H1 (cell line): ENCODE results near the gene TMTC4. TPM values are rescaled to one million over a fixed set of nuclear protein-coding genes. Genes with fewer than 3 reads are reported as not detected.

ENCODE experiments used
- CTCF ChIA-PET: fragments of 300-600 bp; sonication (Branson Sonifier 250); formaldehyde crosslinking; loops from one replicate; lab custom pipeline; 2021; ENCODE audit not compliant: partially characterized antibody; lab: Charles Lee
- POLR2A ChIA-PET: fragments of 300-600 bp; sonication (Branson Sonifier 250); formaldehyde crosslinking; loops from one replicate; lab custom pipeline; 2021; ENCODE audit warnings: inconsistent platforms; ENCODE audit not compliant: partially characterized antibody; lab: Charles Lee
- DNase-seq, 2 experiments: peaks; one replicate each; pipeline versions ENCODE4 v3.0.0 to v3.0.0-alpha.2; 2010 to 2022; ENCODE audit warnings: low spot score in 2 of 2, low read depth in 1 of 2, mixed read lengths in 1 of 2
- FAIRE-seq: peaks from 2 replicates; lab custom pipeline; 2011; peaks lifted over from hg19 to GRCh38; lab: Jason Lieb, UNC
- H2AFZ ChIP-seq: 2 replicates; pipeline ENCODE4 v1.8.1; 2012; ENCODE audit warnings: low read length, inconsistent platforms
- H2AK5ac ChIP-seq: 2 replicates; pipeline ENCODE4 v1.6.1; 2013; ENCODE audit warnings: low read depth, low read length
- H2BK120ac ChIP-seq: replicated peaks from 2 replicates; pipeline ENCODE3; 2013; ENCODE audit warnings: low read depth, low read length, inconsistent platforms
- H2BK12ac ChIP-seq: 2 replicates; pipeline ENCODE4 v1.6.1; 2013; ENCODE audit warnings: low read depth, low read length
- H2BK15ac ChIP-seq: 2 replicates; pipeline ENCODE4 v1.6.1; 2013; ENCODE audit warnings: low read length
- H2BK20ac ChIP-seq: 2 replicates; pipeline ENCODE4 v1.6.1; 2013; ENCODE audit warnings: low read length
- H2BK5ac ChIP-seq: 2 replicates; pipeline ENCODE4 v1.6.1; 2013; ENCODE audit warnings: low read depth, low read length
- H3K14ac ChIP-seq: 2 replicates; pipeline ENCODE4 v1.6.1; 2013; ENCODE audit warnings: inconsistent platforms; ENCODE audit not compliant: insufficient read length
- H3K18ac ChIP-seq: 2 replicates; pipeline ENCODE4 v1.6.1; 2013; ENCODE audit warnings: low read length; ENCODE audit errors: extremely low read depth
- H3K23ac ChIP-seq: 2 replicates; pipeline ENCODE4 v1.6.1; 2013; ENCODE audit warnings: inconsistent platforms; ENCODE audit not compliant: insufficient read length
- H3K23me2 ChIP-seq: 2 replicates; pipeline ENCODE4 v1.6.1; 2013; ENCODE audit warnings: low read depth, low read length
- H3K27ac ChIP-seq: 2 replicates; pipeline ENCODE4 v1.6.1; 2011; ENCODE audit warnings: low read depth, low read length, inconsistent platforms
- H3K27me3 ChIP-seq, 4 experiments: replicated peaks in 1 of 4; 1 replicate in 1 of 4; 2 replicates in 3 of 4; pipeline versions ENCODE4 v1.6.1 to v1.8.1; 2011 to 2013; ENCODE audit warnings: low read length in 3 of 4, mild to moderate bottlenecking in 3 of 4, inconsistent platforms in 2 of 4, mixed read lengths in 2 of 4, moderate library complexity in 1 of 4; ENCODE audit not compliant: control insufficient read depth in 3 of 4, insufficient read depth in 3 of 4; ENCODE audit errors: extremely low read depth in 1 of 4
- H3K36me3 ChIP-seq, 4 experiments: 2 replicates each; pipeline versions ENCODE4 v1.6.1 to v1.8.1; 2011 to 2013; ENCODE audit warnings: mild to moderate bottlenecking in 4 of 4, low read length in 3 of 4, moderate library complexity in 2 of 4, control low read depth in 1 of 4, inconsistent platforms in 1 of 4; ENCODE audit not compliant: insufficient read depth in 4 of 4, control insufficient read depth in 2 of 4
- H3K4ac ChIP-seq: replicated peaks from 2 replicates; pipeline ENCODE3; 2013; ENCODE audit warnings: low read length, low read depth, mixed read lengths, inconsistent platforms; ENCODE audit not compliant: insufficient read length
- H3K4me1 ChIP-seq, 4 experiments: replicated peaks in 1 of 4; 1 replicate in 1 of 4; 2 replicates in 3 of 4; pipeline versions ENCODE4 v1.6.1 to v1.8.1; 2011 to 2013; ENCODE audit warnings: low read length in 3 of 4, inconsistent platforms in 2 of 4, mixed read lengths in 1 of 4; ENCODE audit not compliant: insufficient read depth in 4 of 4, control insufficient read depth in 3 of 4
- H3K4me2 ChIP-seq, 2 experiments: 2 replicates each; pipeline versions ENCODE4 v1.6.1 to v1.8.1; 2011 to 2013; ENCODE audit warnings: low read depth in 2 of 2, low read length in 2 of 2, control low read depth in 1 of 2, inconsistent platforms in 1 of 2, mild to moderate bottlenecking in 1 of 2; ENCODE audit not compliant: insufficient read depth in 1 of 2
- H3K4me3 ChIP-seq, 4 experiments: fragments of 200-600, 300-600 bp in 1 of 4; sonication (generic), shearing (Covaris generic), sonication (Bioruptor Twin) in 1 of 4; 2 replicates each; pipeline versions ENCODE4 v1.5.1 to v1.8.1; 2011 to 2016; ENCODE audit warnings: low read length in 4 of 4, low read depth in 3 of 4, control low read depth in 2 of 4, inconsistent platforms in 2 of 4, mild to moderate bottlenecking in 2 of 4, mixed read lengths in 1 of 4, moderate library complexity in 1 of 4; ENCODE audit not compliant: insufficient read depth in 2 of 4; ENCODE audit errors: extremely low read depth in 1 of 4
- H3K56ac ChIP-seq: replicated peaks from 2 replicates; pipeline ENCODE3; 2013; ENCODE audit warnings: low read depth, mild to moderate bottlenecking, mixed read lengths, low read length, inconsistent platforms; ENCODE audit not compliant: insufficient read length
- H3K79me1 ChIP-seq: 2 replicates; pipeline ENCODE4 v1.6.1; 2013; ENCODE audit warnings: low read depth, low read length, control low read depth
- H3K79me2 ChIP-seq, 2 experiments: 2 replicates each; pipeline versions ENCODE4 v1.6.1 to v1.8.1; 2012 to 2013; ENCODE audit warnings: low read length in 2 of 2, mild to moderate bottlenecking in 2 of 2, inconsistent platforms in 1 of 2; ENCODE audit not compliant: insufficient read depth in 2 of 2, control insufficient read depth in 1 of 2
- H3K9ac ChIP-seq, 4 experiments: replicated peaks in 1 of 4; 1 replicate in 1 of 4; 2 replicates in 3 of 4; pipeline versions ENCODE4 v1.6.1 to v1.8.1; 2011 to 2013; ENCODE audit warnings: low read depth in 3 of 4, low read length in 3 of 4, control low read depth in 2 of 4, mild to moderate bottlenecking in 2 of 4, moderate library complexity in 2 of 4, inconsistent platforms in 1 of 4; ENCODE audit errors: extremely low read depth in 1 of 4
- H3K9me3 ChIP-seq, 2 experiments: 2 replicates each; pipeline versions ENCODE4 v1.6.1 to v1.8.1; 2012 to 2013; ENCODE audit warnings: mild to moderate bottlenecking in 2 of 2, moderate library complexity in 2 of 2, control low read depth in 1 of 2, inconsistent platforms in 1 of 2, low read depth in 1 of 2, low read length in 1 of 2, mixed read lengths in 1 of 2; ENCODE audit not compliant: insufficient read depth in 2 of 2
- H4K20me1 ChIP-seq, 2 experiments: replicated peaks in 1 of 2; 2 replicates each; pipeline versions ENCODE3 to v1.8.1; 2011 to 2013; ENCODE audit warnings: inconsistent platforms in 2 of 2, low read length in 2 of 2, mild to moderate bottlenecking in 1 of 2; ENCODE audit not compliant: insufficient read depth in 2 of 2, control insufficient read depth in 1 of 2
- H4K5ac ChIP-seq: 2 replicates; pipeline ENCODE4 v1.6.1; 2013; ENCODE audit warnings: low read length, low read depth, mixed read lengths, inconsistent platforms; ENCODE audit not compliant: insufficient read length
- H4K8ac ChIP-seq: 2 replicates; pipeline ENCODE4 v1.8.0; 2013; ENCODE audit warnings: mild to moderate bottlenecking, moderate library complexity, low read length, inconsistent platforms; ENCODE audit not compliant: insufficient read depth; ENCODE audit errors: extremely low read depth
- H4K91ac ChIP-seq: replicated peaks from 2 replicates; pipeline ENCODE3; 2013; ENCODE audit warnings: low read length, mixed read lengths, inconsistent platforms; ENCODE audit not compliant: insufficient read length
- ASH2L ChIP-seq: fragments of 200-600, 300-600 bp; sonication (generic); IDR thresholded peaks from one replicate; pipeline ENCODE4 v1.7.1; 2017; ENCODE audit warnings: low read length
- ATF3 ChIP-seq: IDR thresholded peaks from 2 replicates; pipeline ENCODE4 v1.6.1; 2011; ENCODE audit warnings: low read depth, mild to moderate bottlenecking, low read length; ENCODE audit not compliant: insufficient read depth
- BACH1 ChIP-seq: IDR thresholded peaks from 2 replicates; pipeline ENCODE4 v1.6.1; 2012; ENCODE audit warnings: low read length, improper control_type of control experiment
- CBX8 ChIP-seq: fragments of 300-800, 300-1000 bp; sonication (generic); IDR thresholded peaks from 2 replicates; pipeline ENCODE4 v1.7.1; 2016; ENCODE audit warnings: low read depth, low read length, borderline replicate concordance
- CEBPB ChIP-seq: IDR thresholded peaks from 2 replicates; pipeline ENCODE4 v1.6.1; 2012; ENCODE audit warnings: low read depth, low read length
- CREB1 ChIP-seq: IDR thresholded peaks from 2 replicates; pipeline ENCODE4 v1.6.1; 2012; ENCODE audit warnings: inconsistent platforms
- EGR1 ChIP-seq: IDR thresholded peaks from 2 replicates; pipeline ENCODE4 v1.6.1; 2011; ENCODE audit warnings: low read depth, low read length, borderline replicate concordance
- JUN ChIP-seq: IDR thresholded peaks from 2 replicates; pipeline ENCODE4 v1.6.1; 2011; ENCODE audit warnings: low read depth, mild to moderate bottlenecking, improper control_type of control experiment, low read length
- MAX ChIP-seq: IDR thresholded peaks from 2 replicates; pipeline ENCODE4 v1.6.1; 2012; ENCODE audit warnings: inconsistent platforms
- NANOG ChIP-seq: IDR thresholded peaks from 2 replicates; pipeline ENCODE4 v1.6.1; 2011; ENCODE audit warnings: low read length, low read depth, mild to moderate bottlenecking, inconsistent platforms; ENCODE audit not compliant: insufficient read depth, poor library complexity, severe bottlenecking
- SIN3A ChIP-seq, 2 experiments: IDR thresholded peaks in 1 of 2; conservative IDR thresholded peaks in 1 of 2; 2 replicates each; pipeline ENCODE4 v1.6.1; 2011 to 2012; ENCODE audit warnings: low read length in 2 of 2, improper control_type of control experiment in 1 of 2, low read depth in 1 of 2, mild to moderate bottlenecking in 1 of 2
- SP1 ChIP-seq: IDR thresholded peaks from 2 replicates; pipeline ENCODE4 v1.6.1; 2011; ENCODE audit warnings: low read depth, low read length
- SRF ChIP-seq: IDR thresholded peaks from 2 replicates; pipeline ENCODE4 v1.6.1; 2011; ENCODE audit warnings: mild to moderate bottlenecking, low read depth, low read length, moderate library complexity
- SUZ12 ChIP-seq: fragments of 200-600 bp; sonication (generic); IDR thresholded peaks from 2 replicates; pipeline ENCODE4 v1.6.1; 2012; ENCODE audit warnings: mild to moderate bottlenecking, inconsistent platforms, low read length, moderate library complexity, mixed read lengths
- TCF12 ChIP-seq: IDR thresholded peaks from 2 replicates; pipeline ENCODE4 v1.6.1; 2011; ENCODE audit warnings: low read depth, mild to moderate bottlenecking, low read length
- WGBS, 2 experiments: shearing (Covaris generic) in 1 of 2; methylation state at CpG; one replicate each; pipeline versions ENCODE4 v1.1.6 to v1.1.7; 2013 to 2015; ENCODE audit warnings: low lambda C conversion rate in 2 of 2, mixed read lengths in 2 of 2, inconsistent platforms in 1 of 2, low coverage in 1 of 2, missing lambda C conversion rate in 1 of 2; ENCODE audit not compliant: insufficient replicate concordance in 2 of 2, insufficient coverage in 1 of 2, insufficient read length in 1 of 2; ENCODE audit errors: extremely low coverage in 1 of 2, missing lambda C conversion rate in 1 of 2; 5-methylcytosine and 5-hydroxymethylcytosine counted together
- polyA plus RNA-seq, 7 experiments: library from polyadenylated mRNA; depleted of rRNA in 3 of 7; stranded (reverse) in 5 of 7; unstranded in 2 of 7; fragments of >200 nt in 5 of 7; fragments of 200-250 nt in 2 of 7; gene quantifications; 1 replicate in 5 of 7; 2 replicates in 1 of 7; 4 replicates in 1 of 7; pipeline versions ENCODE4 v1.2.1 to v1.2.3, GENCODE V29; 2011 to 2013; ENCODE audit warnings: missing spikeins in 2 of 7, mixed read lengths in 2 of 7
- total RNA-seq: library from RNA; stranded (reverse); fragmentation: NEBNext Ultra II Directional; extraction: Animal tissue kit (Norgen Biotek cat#: 25700); gene quantifications from 2 replicates; pipeline ENCODE4 v1.2.1, GENCODE V29; 2021

TMTC4 gene
- total and polyA plus RNA-seq, 2 of the 8 experiments (the other 6 are each of a cell fraction or from before 2014, with no cell fraction given): 26.3 to 42.6 TPM

- H3K23ac ChIP-seq: no peak overlapping the region
- no peak overlapping the region for H3K4ac ChIP-seq
- H3K79me2 ChIP-seq: no peaks in the 10 kb centered on the region
- no peak overlapping the region for H4K91ac ChIP-seq
- no peak overlapping the region for H3K4me3 ChIP-seq
- H2AFZ ChIP-seq: no peak overlapping the region
- 90% methylated on average over 12 of the region's 12 CpGs; no CpG with 5 or more reads in 1 of the 2 experiments for WGBS, 2 experiments
- ChIA-PET POLR2A (no interaction called here), CTCF (interaction anchor here (0.7 kb wide), 1 partner anchor 12 kb away, joined by 3 read pairs; no protein-coding TSS in a partner anchor)
- no peak overlapping the region for H2BK15ac ChIP-seq
- H3K27ac ChIP-seq: no peak overlapping the region
- H3K14ac ChIP-seq: no peak overlapping the region
- no peak overlapping the region for H3K4me2 ChIP-seq
- H3K23me2 ChIP-seq: no peaks in the 10 kb centered on the region; the same call in 1 of the 2 replicates
- H3K9me3 ChIP-seq: no peaks in the 10 kb centered on the region
- H3K36me3 ChIP-seq: peaks cover 2 to 53% (median 26%) of the 10 kb centered on the region in 4 experiments; a peak in 6 of 8 replicates
- H2BK12ac ChIP-seq: no peak overlapping the region
- no peak overlapping the region for H2AK5ac ChIP-seq
- no peaks in the 10 kb centered on the region for H3K79me1 ChIP-seq
- no peak overlapping the region for H4K5ac ChIP-seq
- no peak overlapping the region for H2BK120ac ChIP-seq
- FAIRE-seq: no peak
- H3K4me1 ChIP-seq: peaks cover 0 to 6% (median 2%) of the 10 kb centered on the region in 4 experiments; a peak in 2 of 7 replicates
- H4K8ac ChIP-seq: no peak overlapping the region
- no peak overlapping the region for H3K56ac ChIP-seq
- no peak overlapping the region for H3K9ac ChIP-seq
- no peaks in the 10 kb centered on the region for H4K20me1 ChIP-seq
- no peak overlapping the region for H2BK5ac ChIP-seq
- H2BK20ac ChIP-seq: no peak overlapping the region
- DNase-seq: no peak
- no peaks in the 10 kb centered on the region for H3K27me3 ChIP-seq
- H3K18ac ChIP-seq: no peak overlapping the region
- TF ChIP-seq SP1: no peak
- TF ChIP-seq CREB1: no peak
- no peak for TF ChIP-seq SUZ12
- TF ChIP-seq SIN3A (conservative IDR thresholded peaks at IDR 0.05 in 1 of 2, IDR thresholded peaks at IDR 0.05 in 1 of 2; ENCODE audit: low read depth in 1 of 2, low read length in 2 of 2): no peak
- TF ChIP-seq JUN: no peak
- no peak for TF ChIP-seq EGR1
- no peak for TF ChIP-seq CBX8
- TF ChIP-seq BACH1: no peak
- TF ChIP-seq MAX: no peak
- no peak for TF ChIP-seq CEBPB
- TF ChIP-seq SRF: no peak
- TF ChIP-seq NANOG: no peak
- TF ChIP-seq ASH2L: no peak
- no peak for TF ChIP-seq TCF12
- no peak for TF ChIP-seq ATF3
These were observed 39.9 kb downstream of the TMTC4 start for GRCh38 chr13:100634696-100635095.
